CD4-positive, alpha-beta T cell (primary cell): Measurements from ENCODE around the gene HIBCH. TPM values are rescaled to one million over a fixed set of nuclear protein-coding genes. Genes with fewer than 3 reads are reported as not detected.

Experiments
- ATAC-seq: fragments of 200-7000 bp; cut with Tn5 transposase; one replicate; pipeline ENCODE4 v1.10.0; 2022; ENCODE audit warnings: mild to moderate bottlenecking; ENCODE audit not compliant: poor library complexity
- CTCF ChIA-PET: fragments of 350-600 bp; sonication (Branson Sonifier 250); formaldehyde crosslinking; loops from one replicate; lab custom pipeline; 2021; ENCODE audit warnings: antibody characterized with exemption, inconsistent platforms; lab: Charles Lee
- POLR2A ChIA-PET: fragments of 350-600 bp; sonication (Branson Sonifier 250); formaldehyde crosslinking; loops from one replicate; lab custom pipeline; 2021; ENCODE audit warnings: antibody characterized with exemption, inconsistent platforms; lab: Charles Lee
- DNase-seq, 14 experiments: peaks; one replicate each; pipeline ENCODE4 v3.0.0-alpha.2; 2013 to 2020; ENCODE audit warnings: mixed read lengths in 2 of 14
- H3K27ac ChIP-seq, 2 donors: one replicate each; pipeline versions ENCODE4 v1.5.1 to v1.7.0; 2013; ENCODE audit warnings: low read length in 2 of 2, low read depth in 1 of 2, mild to moderate bottlenecking in 1 of 2
- H3K27me3 ChIP-seq, 2 experiments: 1 replicate in 1 of 2; 2 replicates in 1 of 2; pipeline versions ENCODE4 v1.6.1 to v1.7.0; 2013; ENCODE audit warnings: low read length in 2 of 2, control low read depth in 1 of 2, mild to moderate bottlenecking in 1 of 2, moderate library complexity in 1 of 2; ENCODE audit not compliant: insufficient read depth in 2 of 2, control insufficient read depth in 1 of 2
- H3K36me3 ChIP-seq: one replicate; pipeline ENCODE4 v1.6.1; 2013; ENCODE audit warnings: low read length, control low read depth; ENCODE audit not compliant: insufficient read depth
- H3K4me1 ChIP-seq: one replicate; pipeline ENCODE4 v1.6.1; 2013; ENCODE audit warnings: low read length, control low read depth; ENCODE audit not compliant: insufficient read depth
- H3K4me3 ChIP-seq: one replicate; pipeline ENCODE4 v1.5.1; 2013; ENCODE audit warnings: mild to moderate bottlenecking, low read length, moderate library complexity
- H3K9me3 ChIP-seq, 2 experiments: 1 replicate in 1 of 2; 2 replicates in 1 of 2; pipeline versions ENCODE4 v1.6.1 to v1.7.0; 2013; ENCODE audit warnings: low read length in 2 of 2, mild to moderate bottlenecking in 2 of 2, control low read depth in 1 of 2, moderate library complexity in 1 of 2; ENCODE audit not compliant: control insufficient read depth in 1 of 2, insufficient read depth in 1 of 2
- H3K27ac Mint-ChIP-seq: one replicate; pipeline ENCODE4 v1.8.0; 2020; ENCODE audit warnings: mixed read lengths
- H3K27me3 Mint-ChIP-seq: one replicate; pipeline ENCODE4 v1.8.0; 2021; ENCODE audit warnings: mixed read lengths
- H3K36me3 Mint-ChIP-seq: one replicate; pipeline ENCODE4 v1.8.0; 2021; ENCODE audit warnings: low read depth, mixed read lengths
- H3K4me1 Mint-ChIP-seq: one replicate; pipeline ENCODE4 v1.8.0; 2021; ENCODE audit warnings: low read depth, mixed read lengths
- H3K4me3 Mint-ChIP-seq: one replicate; pipeline ENCODE4 v1.8.0; 2020; ENCODE audit warnings: mild to moderate bottlenecking, mixed read lengths
- H3K9me3 Mint-ChIP-seq: one replicate; pipeline ENCODE4 v1.8.0; 2020; ENCODE audit warnings: mixed read lengths
- intact Hi-C, 2 experiments: fragments of 100-400 bp; cut with DNase I in 1 of 2; cut with micrococcal nuclease in 1 of 2; formaldehyde crosslinking; loops; one replicate each; pipeline versions ENCODE4 v1.15.1 to v1.9.0; 2023 to 2025; cut with DNase I, micrococcal nuclease
- total RNA-seq, 174 experiments: library from RNA in 2 of 174; stranded (reverse) in 2 of 174; gene quantifications; one replicate each; pipeline ENCODE4 v1.2.3 and lab custom pipeline; 2021 to 2026
- TF ChIP-seq, protein P1 (sequence below): fragments of 200-600 bp; IDR thresholded peaks from one replicate; pipeline ENCODE4 v1.8.0; 2022; ENCODE audit warnings: antibody characterized with exemption, mild to moderate bottlenecking

Gene HIBCH
- total RNA-seq, 2 experiments from 2014 or later, result 3.5 to 7.1 TPM

DNA sequence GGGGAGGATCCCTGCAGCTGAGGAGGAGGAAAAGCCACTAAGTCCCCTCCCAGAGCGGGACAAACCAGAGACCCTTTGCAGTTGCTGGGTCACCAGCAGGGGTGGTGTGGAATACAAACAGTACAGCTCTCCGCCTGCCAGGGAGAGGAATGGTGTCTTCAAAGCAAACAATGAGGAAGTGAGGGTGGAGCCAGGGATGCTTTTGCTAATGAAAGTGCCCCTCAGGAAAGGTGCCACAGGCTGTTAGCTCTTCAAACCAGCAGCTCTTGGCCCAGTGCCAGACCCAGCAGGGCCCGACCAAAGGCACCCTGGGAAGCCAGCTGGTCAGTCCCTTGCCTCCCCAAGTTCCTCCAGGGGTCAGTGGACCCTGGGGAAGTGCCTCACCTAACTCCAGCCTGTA is 102.8 kb downstream of the HIBCH start:
- Histone ChIP-seq H3K36me3 (peaks cover 13% of the 10 kb centered on the region), H3K9me3 (no peaks in the 10 kb centered on the region), H3K27me3 (no peaks in the 10 kb centered on the region), H3K4me1 (peaks cover 6% of the 10 kb centered on the region), H3K27ac (no peak overlapping the region), H3K4me3 (no peak overlapping the region)
- Mint-ChIP-seq H3K4me1 (peaks cover 29% of the 10 kb centered on the region), H3K4me3 (no peak overlapping the region), H3K27me3 (no peaks in the 10 kb centered on the region), H3K36me3 (peaks cover 42% of the 10 kb centered on the region), H3K27ac (no peak overlapping the region), H3K9me3 (no peaks in the 10 kb centered on the region)
- CTCF ChIA-PET, result no interaction called here
- peak in 4 of 14 experiments; percentile 1 to 16 (median 4) for DNase-seq
- POLR2A ChIA-PET, result no interaction called here
- ATAC-seq, result no peak
- intact Hi-C loops, result no loop called here
- TF ChIP-seq, protein P1, sequence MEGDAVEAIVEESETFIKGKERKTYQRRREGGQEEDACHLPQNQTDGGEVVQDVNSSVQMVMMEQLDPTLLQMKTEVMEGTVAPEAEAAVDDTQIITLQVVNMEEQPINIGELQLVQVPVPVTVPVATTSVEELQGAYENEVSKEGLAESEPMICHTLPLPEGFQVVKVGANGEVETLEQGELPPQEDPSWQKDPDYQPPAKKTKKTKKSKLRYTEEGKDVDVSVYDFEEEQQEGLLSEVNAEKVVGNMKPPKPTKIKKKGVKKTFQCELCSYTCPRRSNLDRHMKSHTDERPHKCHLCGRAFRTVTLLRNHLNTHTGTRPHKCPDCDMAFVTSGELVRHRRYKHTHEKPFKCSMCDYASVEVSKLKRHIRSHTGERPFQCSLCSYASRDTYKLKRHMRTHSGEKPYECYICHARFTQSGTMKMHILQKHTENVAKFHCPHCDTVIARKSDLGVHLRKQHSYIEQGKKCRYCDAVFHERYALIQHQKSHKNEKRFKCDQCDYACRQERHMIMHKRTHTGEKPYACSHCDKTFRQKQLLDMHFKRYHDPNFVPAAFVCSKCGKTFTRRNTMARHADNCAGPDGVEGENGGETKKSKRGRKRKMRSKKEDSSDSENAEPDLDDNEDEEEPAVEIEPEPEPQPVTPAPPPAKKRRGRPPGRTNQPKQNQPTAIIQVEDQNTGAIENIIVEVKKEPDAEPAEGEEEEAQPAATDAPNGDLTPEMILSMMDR, result no peak

DNA sequence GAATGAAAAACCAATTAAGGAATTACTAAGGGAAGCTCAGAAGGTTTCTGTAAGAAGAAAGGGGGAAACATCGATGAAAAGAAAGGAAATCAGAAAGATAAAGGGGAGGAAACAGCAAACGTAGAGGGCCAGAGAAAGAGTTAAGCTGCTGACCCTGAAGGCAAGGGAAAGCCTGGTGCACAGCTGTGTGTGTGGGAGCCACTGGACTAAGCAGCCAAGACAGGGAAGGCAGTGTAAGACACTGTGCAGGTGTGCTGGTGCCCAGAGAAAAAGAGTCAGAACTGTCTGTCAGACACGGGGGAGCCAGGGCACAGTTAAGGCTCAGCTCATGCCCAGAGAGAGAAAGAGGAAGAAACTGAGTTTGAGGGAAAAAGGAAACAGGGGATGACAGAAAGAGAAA is 104.0 kb downstream of the HIBCH start:
- DNase-seq, result no peak
- Histone ChIP-seq H3K27me3 (no peaks in the 10 kb centered on the region), H3K4me1 (peaks cover 6% of the 10 kb centered on the region), H3K27ac (no peak overlapping the region), H3K36me3 (peaks cover 22% of the 10 kb centered on the region), H3K4me3 (no peak overlapping the region), H3K9me3 (no peaks in the 10 kb centered on the region)
- Mint-ChIP-seq H3K4me3 (no peak overlapping the region), H3K9me3 (no peaks in the 10 kb centered on the region), H3K27me3 (no peaks in the 10 kb centered on the region), H3K36me3 (peaks cover 30% of the 10 kb centered on the region), H3K27ac (no peak overlapping the region), H3K4me1 (peaks cover 29% of the 10 kb centered on the region)
- intact Hi-C loops, result no loop called here
- ChIA-PET CTCF (no interaction called here), POLR2A (no interaction called here)
- ATAC-seq, result no peak
- TF ChIP-seq, protein P1, result no peak

DNA sequence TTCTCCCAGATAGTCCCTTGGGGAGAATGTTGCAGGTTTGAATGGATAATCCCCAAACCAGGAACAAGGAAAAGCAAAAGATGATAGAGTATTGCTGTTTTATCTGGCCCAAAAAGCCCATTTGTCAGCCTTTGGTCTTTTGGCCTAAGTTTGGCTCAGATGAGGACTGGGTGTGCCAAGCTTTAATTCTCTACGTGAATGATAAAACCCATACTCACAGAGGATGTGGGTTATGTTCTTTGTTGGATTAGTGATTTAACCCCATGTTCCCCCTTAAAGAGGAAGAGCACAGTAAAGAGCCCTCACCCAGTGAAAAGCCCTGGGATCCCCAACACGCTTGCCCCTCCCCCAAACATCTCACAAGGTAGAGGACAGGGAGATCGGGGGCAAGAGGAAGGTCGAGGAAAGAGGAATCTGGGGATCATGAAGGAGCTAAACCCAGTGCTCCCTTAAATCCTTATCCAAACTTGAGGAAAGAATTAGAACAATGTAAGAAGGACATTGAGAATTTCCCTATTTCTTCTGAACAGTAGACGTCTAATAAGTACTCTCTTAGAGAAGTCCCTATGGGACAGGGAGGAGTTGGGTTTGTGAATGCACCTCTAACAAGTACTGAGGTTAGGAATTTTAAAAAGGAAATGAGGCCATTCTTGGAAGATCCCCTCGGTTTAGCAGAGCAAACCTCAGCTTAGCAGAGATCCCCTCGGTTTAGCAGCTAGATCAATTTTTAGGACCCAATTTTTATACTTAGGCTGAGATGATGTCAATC is 105.0 kb downstream of the HIBCH start:
- no peak overlapping the region for H3K27ac Mint-ChIP-seq
- Histone ChIP-seq H3K9me3 (no peaks in the 10 kb centered on the region), H3K27me3 (no peaks in the 10 kb centered on the region), H3K27ac (no peak overlapping the region), H3K4me3 (no peak overlapping the region), H3K36me3 (peaks cover 22% of the 10 kb centered on the region), H3K4me1 (peaks cover 6% of the 10 kb centered on the region)
- TF ChIP-seq, protein P1, result no peak
- DNase-seq (no peak), ATAC-seq (no peak)
- intact Hi-C loops, result no loop called here
- H3K9me3 Mint-ChIP-seq, result no peaks in the 10 kb centered on the region
- ChIA-PET CTCF (no interaction called here), POLR2A (no interaction called here)
- H3K27me3 Mint-ChIP-seq, result no peaks in the 10 kb centered on the region
- H3K36me3 Mint-ChIP-seq, result peaks cover 22% of the 10 kb centered on the region
- peaks cover 29% of the 10 kb centered on the region for H3K4me1 Mint-ChIP-seq
- no peak overlapping the region for H3K4me3 Mint-ChIP-seq
